Measurements from ENCODE around the gene TMEM63A.
"Not testable (repeated sequence)": the region's sequence is repeated elsewhere in the genome, so short reads cannot be mapped to it uniquely, and the experiment has no call there.

GRCh38 chr1:225801146-225801545 is 81.0 kb downstream of the TMEM63A start:
- not testable (repeated sequence) for TF ChIP-seq POLR2AphosphoS5 (IDR thresholded peaks at IDR 0.05); EP300 (conservative IDR thresholded peaks at IDR 0.05; ENCODE audit: poor library complexity, severe bottlenecking); EZH2 (IDR thresholded peaks at IDR 0.05; ENCODE audit: borderline replicate concordance, insufficient read depth, low read length, poor library complexity, severe bottlenecking); CTCF (IDR thresholded peaks at IDR 0.05; ENCODE audit: poor library complexity, severe bottlenecking); TAF1 (IDR thresholded peaks at IDR 0.05; ENCODE audit: low read depth)
